Right cardiac atrium (tissue), 5 donors: ENCODE data around the gene COL16A1. TPM values are rescaled to one million over a fixed set of nuclear protein-coding genes. Genes with fewer than 3 reads are reported as not detected.

Source experiments
- ATAC-seq, 2 donors: fragments of 200-7000 bp; cut with Tn5 transposase; one replicate each; pipeline versions ENCODE4 v1.8.0 to v1.9.1; 2020; ENCODE audit warnings: moderate library complexity in 2 of 2, mild to moderate bottlenecking in 1 of 2
- DNase-seq, 3 donors: peaks; one replicate each; pipeline ENCODE4 v3.0.0-alpha.2; 2020
- H3K27ac ChIP-seq: one replicate; pipeline ENCODE4 v1.5.1; 2013; ENCODE audit warnings: mild to moderate bottlenecking, low read length, control low read depth, moderate library complexity
- H3K27me3 ChIP-seq: one replicate; pipeline ENCODE4 v1.6.1; 2013; ENCODE audit not compliant: control insufficient read depth, insufficient read depth
- H3K4me1 ChIP-seq: one replicate; pipeline ENCODE4 v1.6.1; 2013; ENCODE audit warnings: low read length; ENCODE audit not compliant: control insufficient read depth, insufficient read depth
- H3K4me3 ChIP-seq: one replicate; pipeline ENCODE4 v1.5.1; 2013; ENCODE audit warnings: low read length, control low read depth
- H3K9me3 ChIP-seq: one replicate; pipeline ENCODE4 v1.6.1; 2013; ENCODE audit warnings: low read length; ENCODE audit not compliant: control insufficient read depth
- WGBS: extraction: QIAGEN DNeasy Blood & Tissue Kit; methylation state at CpG from one replicate; pipeline ENCODE4 v1.1.7; 2013; 5-methylcytosine and 5-hydroxymethylcytosine counted together
- intact Hi-C, 4 donors: fragments of 100-400 bp; cut with DNase I; formaldehyde crosslinking; loops; one replicate each; pipeline versions ENCODE4 v1.11.0 to v1.14.0; 2022 to 2023
- polyA plus RNA-seq: library from polyadenylated mRNA; stranded (reverse); fragments of 200-250 nt; gene quantifications from one replicate; pipeline ENCODE4 v1.2.3, GENCODE V29; 2013
- total RNA-seq, 4 donors: library from RNA; stranded (reverse); fragmentation: NEBNext Ultra II Directional; extraction: Animal tissue kit (Norgen Biotek cat#: 25700); gene quantifications; one replicate each; pipeline ENCODE4 v1.2.1, GENCODE V29; 2021
- donor health status: healthy with polysubstance abuse.
- donor health status: DM: no; HTN: yes; CAD: no.
- donor health status: DM: no; HTN: no; CAD: no.
- donor health status: DM: no; HTN: yes; CAD: no; lungs with severe emphysema.
- donor health status: DM: yes; HTN: yes; CAD: no.

COL16A1 gene
- total and polyA plus RNA-seq, 5 donors = 37.4 to 50.5 (median 50.3) TPM

DNA sequence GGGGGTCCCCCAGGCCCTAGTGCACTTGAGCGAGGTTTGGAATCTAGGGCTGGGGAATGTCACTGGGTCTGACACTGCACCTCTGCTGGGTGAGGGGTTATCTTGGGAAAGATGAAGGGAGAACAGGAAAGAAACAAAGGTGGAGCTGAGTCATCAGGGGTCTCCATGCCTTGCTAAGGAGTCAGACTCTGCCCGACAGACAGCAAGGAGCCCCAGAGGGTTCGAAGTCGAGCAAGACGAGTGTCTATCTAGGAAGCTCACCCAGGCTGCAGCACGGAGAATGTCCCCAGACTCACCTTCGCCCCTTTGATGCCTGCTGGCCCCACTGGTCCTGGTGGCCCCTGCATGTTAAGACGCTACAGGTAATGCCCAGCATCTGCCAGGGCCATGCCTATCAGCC lies 18.0 kb downstream of the COL16A1 start:
- no peak for ATAC-seq
- no peak overlapping the region for H3K4me3 ChIP-seq
- DNase-seq = peak in 2 of 3 donors; percentile 4 to 17
- H3K27me3 ChIP-seq = no peaks in the 10 kb centered on the region
- intact Hi-C loops = no loop called here
- WGBS = 81% methylated on average over 8 of the region's 8 CpGs
- H3K27ac ChIP-seq = no peak overlapping the region
- H3K4me1 ChIP-seq = no peaks in the 10 kb centered on the region
- no peaks in the 10 kb centered on the region for H3K9me3 ChIP-seq

DNA sequence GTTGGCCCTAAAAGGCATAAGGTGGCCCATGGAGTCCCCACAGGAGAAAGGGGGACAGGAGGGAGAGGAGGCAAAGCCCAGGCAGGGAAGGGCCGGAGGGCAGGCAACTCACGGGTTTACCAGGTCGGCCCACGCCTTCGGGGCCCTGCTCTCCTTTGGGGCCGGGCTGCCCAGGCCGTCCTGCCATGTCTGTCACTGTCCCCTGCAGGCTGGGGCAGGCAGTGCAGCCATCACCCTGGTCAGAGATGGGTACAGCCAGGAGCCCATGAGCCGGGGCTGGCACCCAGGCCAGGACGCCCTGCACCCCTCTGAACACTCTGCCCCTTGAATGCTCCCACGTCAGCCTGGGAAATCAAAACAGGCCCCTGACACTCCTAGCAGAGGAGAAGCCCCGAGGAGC lies 19.8 kb downstream of the COL16A1 start:
- H3K27me3 ChIP-seq = no peaks in the 10 kb centered on the region
- 77% methylated on average over 11 of the region's 11 CpGs for WGBS
- no peak overlapping the region for H3K27ac ChIP-seq
- DNase-seq (peak in 2 of 3 donors; percentile 40 to 64), ATAC-seq (peak in 1 of 2 donors; percentile 11)
- no peaks in the 10 kb centered on the region for H3K4me1 ChIP-seq
- H3K9me3 ChIP-seq = no peaks in the 10 kb centered on the region
- H3K4me3 ChIP-seq = no peak overlapping the region
- intact Hi-C loops = no loop called here

DNA sequence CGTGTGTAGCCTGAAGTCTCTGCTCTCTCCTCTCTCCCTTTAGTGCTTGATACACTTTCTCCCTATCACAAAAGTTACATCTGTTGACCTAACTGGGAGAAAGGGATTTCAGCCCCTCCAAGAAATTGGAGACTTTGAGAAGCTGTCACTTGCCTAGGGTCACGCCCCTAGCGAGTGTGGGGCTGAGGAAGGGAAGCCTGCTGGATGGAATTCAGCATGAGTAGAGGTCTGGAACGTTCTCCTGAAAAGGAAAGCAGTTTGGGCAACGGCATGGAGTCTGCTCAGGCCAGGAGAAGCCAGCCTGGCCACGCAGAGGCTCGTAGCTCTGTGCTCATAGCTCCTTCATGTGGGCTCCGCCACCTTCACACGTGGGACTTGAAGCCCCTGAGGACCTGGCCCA lies 22.4 kb downstream of the COL16A1 start:
- ATAC-seq = no peak
- Histone ChIP-seq H3K27me3 (no peaks in the 10 kb centered on the region), H3K27ac (no peak overlapping the region), H3K4me3 (no peak overlapping the region), H3K9me3 (no peaks in the 10 kb centered on the region), H3K4me1 (no peaks in the 10 kb centered on the region)
- intact Hi-C loops = no loop called here
- DNase-seq = peak in 1 of 3 donors; percentile 53
- 60% methylated on average over 9 of the region's 9 CpGs for WGBS

DNA sequence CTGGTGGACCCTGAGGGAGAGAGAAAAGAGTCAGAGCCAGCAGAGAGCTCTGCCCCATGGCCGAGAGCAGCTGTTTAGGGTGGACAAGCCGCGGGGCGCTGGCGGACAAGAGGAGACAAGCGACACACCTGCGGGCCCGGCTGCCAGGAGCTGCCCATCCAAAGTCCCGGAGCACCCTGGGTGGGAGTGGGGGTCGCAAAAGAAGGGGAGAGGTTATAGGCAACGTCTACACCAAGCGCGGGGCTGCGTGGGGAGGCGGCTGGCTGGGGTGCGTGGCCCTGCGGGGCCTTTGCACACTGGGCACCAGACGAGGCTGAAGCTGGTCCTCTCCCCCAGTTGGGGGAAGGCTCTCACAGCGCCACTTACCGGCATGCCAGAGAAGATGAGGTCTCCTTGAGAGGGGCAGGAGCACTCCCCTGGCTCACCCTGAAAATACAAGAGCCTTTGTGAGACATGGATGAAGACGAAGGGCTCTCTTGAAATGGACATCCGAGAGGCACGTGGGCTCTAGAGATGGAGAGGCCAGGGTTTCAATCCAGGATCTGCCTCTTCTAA lies 24.1 kb downstream of the COL16A1 start:
- H3K4me1 ChIP-seq = no peaks in the 10 kb centered on the region
- WGBS = 84% methylated on average over 23 of the region's 23 CpGs
- H3K27ac ChIP-seq = no peak overlapping the region

DNA sequence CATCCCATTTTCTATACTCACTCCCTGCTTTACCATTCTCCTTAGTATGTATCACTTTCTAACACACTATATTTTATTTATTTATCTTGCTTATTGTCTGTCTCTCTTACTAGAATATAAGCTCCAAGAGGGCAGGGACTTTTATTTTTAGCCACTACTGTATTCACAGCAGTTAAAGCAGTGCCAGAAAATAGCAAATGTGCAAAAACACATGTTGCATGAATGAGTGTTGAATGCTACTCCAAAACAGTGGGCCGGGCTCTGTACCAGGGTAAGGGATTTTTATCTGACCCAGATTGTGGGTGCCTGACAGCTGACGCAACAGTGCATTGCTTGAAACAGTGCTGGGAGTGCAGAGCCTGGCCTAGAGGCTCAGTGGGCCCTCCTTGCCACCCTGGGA lies 24.7 kb downstream of the COL16A1 start:
- Histone ChIP-seq H3K9me3 (no peaks in the 10 kb centered on the region), H3K4me3 (no peak overlapping the region), H3K27ac (no peak overlapping the region), H3K4me1 (no peaks in the 10 kb centered on the region), H3K27me3 (no peaks in the 10 kb centered on the region)
- no peak for ATAC-seq
- DNase-seq = peak in 1 of 3 donors; percentile 2
- intact Hi-C loops = no loop called here
- 34% methylated on average over 2 of the region's 2 CpGs for WGBS

More for the DNA sequence above, 24.1 kb downstream of the COL16A1 start:
- DNase-seq (peak in 1 of 3 donors; percentile 43), ATAC-seq (no peak)
- Histone ChIP-seq H3K27me3 (no peaks in the 10 kb centered on the region), H3K9me3 (no peaks in the 10 kb centered on the region), H3K4me3 (no peak overlapping the region)
- intact Hi-C loops = no loop called here

DNA sequence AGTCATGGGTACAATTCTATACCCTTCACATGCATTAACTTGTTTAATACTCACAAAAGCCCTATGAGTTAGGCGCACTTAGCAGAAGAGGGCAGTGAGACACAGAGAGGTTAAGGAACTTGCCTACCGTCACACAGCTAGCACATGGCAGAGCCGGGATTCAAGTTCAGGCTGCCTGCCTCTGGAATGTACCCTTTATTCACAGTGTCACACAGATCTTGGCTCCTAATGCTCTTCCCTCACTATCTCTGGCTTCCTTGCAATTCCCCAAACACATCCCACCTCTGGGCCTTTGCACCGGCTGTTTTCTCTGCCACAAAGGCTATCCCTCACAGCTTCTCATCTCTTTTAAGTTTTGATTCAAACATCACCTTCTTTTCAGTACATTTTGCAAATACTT lies 25.1 kb downstream of the COL16A1 start:
- Histone ChIP-seq H3K9me3 (no peaks in the 10 kb centered on the region), H3K4me3 (no peak overlapping the region), H3K4me1 (peaks cover 2% of the 10 kb centered on the region), H3K27me3 (no peaks in the 10 kb centered on the region), H3K27ac (no peak overlapping the region)
- intact Hi-C loops = no loop called here
- 80% methylated on average over 4 of the region's 4 CpGs for WGBS
- ATAC-seq = no peak
- no peak for DNase-seq

DNA sequence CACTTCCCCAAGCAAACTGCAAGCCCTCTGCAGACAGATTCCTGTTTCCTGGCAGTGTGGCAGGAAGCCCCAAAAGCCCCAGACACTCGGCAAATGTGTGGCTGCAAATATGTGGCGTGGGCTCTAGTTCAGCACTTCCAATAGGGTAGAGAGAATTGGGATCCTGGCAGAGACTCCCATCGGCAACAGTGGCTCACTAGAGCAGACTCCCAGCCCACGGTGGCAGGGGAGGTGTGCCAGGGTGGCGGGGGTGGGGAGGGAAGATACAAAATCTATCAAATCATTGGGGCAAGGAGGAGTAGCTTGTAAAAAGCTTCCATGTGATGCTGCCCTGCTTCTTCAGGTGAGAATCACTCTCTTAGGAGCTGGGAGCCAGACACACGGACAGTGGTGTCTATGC lies 25.9 kb downstream of the COL16A1 start:
- H3K27me3 ChIP-seq = no peaks in the 10 kb centered on the region
- WGBS = 66% methylated on average over 6 of the region's 6 CpGs
- peaks cover 2% of the 10 kb centered on the region for H3K4me1 ChIP-seq
- no peak for ATAC-seq
- H3K27ac ChIP-seq = no peak overlapping the region
- DNase-seq = peak in 1 of 3 donors; percentile 21
- no peaks in the 10 kb centered on the region for H3K9me3 ChIP-seq
- intact Hi-C loops = no loop called here
- no peak overlapping the region for H3K4me3 ChIP-seq

DNA sequence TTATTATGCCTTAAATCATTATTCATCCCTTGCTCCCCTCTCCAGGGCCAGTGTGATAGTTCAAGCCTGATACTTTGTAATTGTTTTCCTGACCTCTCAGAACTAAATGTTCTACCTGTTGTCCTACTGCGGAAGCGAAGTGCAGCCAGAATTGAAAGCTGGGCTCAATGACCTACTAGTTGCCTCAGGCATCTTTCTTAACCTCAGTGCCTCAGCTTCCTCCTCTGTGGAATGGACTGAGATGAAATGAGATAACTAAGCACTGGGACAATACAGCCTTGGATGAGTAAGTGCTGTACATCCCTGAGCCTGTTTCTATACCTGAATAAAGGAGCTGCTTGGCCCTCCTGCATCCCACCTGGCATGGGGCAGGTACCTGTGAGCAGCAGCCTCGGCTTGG lies 26.4 kb downstream of the COL16A1 start:
- DNase-seq = no peak
- Histone ChIP-seq H3K27ac (no peak overlapping the region), H3K9me3 (no peaks in the 10 kb centered on the region), H3K27me3 (no peaks in the 10 kb centered on the region), H3K4me3 (no peak overlapping the region), H3K4me1 (peaks cover 2% of the 10 kb centered on the region)
- WGBS = 76% methylated on average over 3 of the region's 3 CpGs
- intact Hi-C loops = no loop called here
- no peak for ATAC-seq

DNA sequence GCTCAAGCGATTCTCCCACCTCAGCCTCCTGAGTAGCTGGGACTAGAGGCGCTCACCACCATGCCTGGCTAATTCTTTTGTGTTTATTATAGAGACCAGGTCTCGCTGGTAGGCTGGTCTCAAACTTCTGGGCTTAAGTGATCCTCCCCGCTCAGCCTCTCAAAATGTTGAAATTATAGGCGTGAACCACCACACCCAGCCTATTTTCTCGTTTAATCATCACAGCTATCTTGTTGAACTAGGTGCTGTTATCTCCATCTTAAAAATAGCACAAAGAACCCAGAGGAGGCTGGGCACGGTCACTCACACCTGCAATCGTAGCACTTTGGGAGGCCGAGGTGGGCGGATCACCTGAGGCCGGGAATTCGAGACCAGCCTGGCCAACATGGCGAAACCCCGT lies 28.1 kb downstream of the COL16A1 start:
- no peak overlapping the region for H3K27ac ChIP-seq
- intact Hi-C loops = no loop called here
- H3K27me3 ChIP-seq = no peaks in the 10 kb centered on the region
- peaks cover 9% of the 10 kb centered on the region for H3K4me1 ChIP-seq
- H3K4me3 ChIP-seq = no peak overlapping the region
- DNase-seq (peak in 2 of 3 donors; percentile 24 to 43), ATAC-seq (no peak)
- WGBS = 73% methylated on average over 14 of the region's 14 CpGs
- H3K9me3 ChIP-seq = no peaks in the 10 kb centered on the region

DNA sequence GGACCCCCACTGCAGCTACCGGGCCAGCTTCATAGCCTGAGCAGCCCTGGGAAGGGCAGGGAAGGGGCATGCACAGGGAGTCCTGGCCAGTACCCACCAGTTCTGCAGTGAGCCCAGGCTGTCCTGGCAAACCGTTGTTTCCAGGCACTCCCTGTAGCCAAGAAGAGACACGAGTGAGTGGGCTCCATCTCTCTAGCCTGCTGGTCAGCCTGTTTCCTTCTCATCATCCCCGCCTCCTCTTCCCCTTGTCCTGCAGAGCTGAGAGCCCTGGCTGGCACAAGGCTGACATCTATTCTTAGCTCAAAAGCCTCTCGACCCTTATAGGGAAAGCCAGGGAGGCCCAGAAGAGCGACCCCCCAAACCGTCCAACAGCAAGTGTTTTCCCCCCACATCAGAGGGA lies 28.7 kb downstream of the COL16A1 start:
- H3K4me1 ChIP-seq = peaks cover 12% of the 10 kb centered on the region

DNA sequence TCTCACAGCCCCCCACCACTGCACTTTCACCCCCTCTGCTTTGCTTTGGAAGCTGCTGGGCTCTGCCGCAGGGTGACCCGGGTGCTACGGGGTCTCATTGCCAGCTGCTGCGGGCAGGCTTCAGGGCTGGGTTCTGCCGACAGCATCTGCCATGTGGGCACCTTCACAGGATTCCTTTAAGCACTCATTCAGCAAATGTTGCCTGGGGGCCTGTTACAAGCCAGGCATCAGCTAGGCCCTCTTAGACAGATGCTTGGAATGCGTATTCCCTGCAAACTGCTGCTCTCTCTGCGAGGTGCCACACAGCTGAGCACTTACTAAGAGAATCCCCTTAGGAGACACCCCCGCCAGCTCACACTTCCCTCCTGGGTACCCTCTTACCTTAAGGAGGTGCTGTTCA lies 29.2 kb downstream of the COL16A1 start:
- H3K4me1 ChIP-seq = peaks cover 13% of the 10 kb centered on the region
- no peak overlapping the region for H3K4me3 ChIP-seq
- ATAC-seq = no peak
- no peak overlapping the region for H3K27ac ChIP-seq
- WGBS = 66% methylated on average over 8 of the region's 8 CpGs
- H3K9me3 ChIP-seq = no peaks in the 10 kb centered on the region
- peak in 2 of 3 donors; percentile 18 to 20 for DNase-seq
- H3K27me3 ChIP-seq = no peaks in the 10 kb centered on the region
- intact Hi-C loops = no loop called here

More for the DNA sequence above, 28.7 kb downstream of the COL16A1 start:
- intact Hi-C loops = no loop called here
- Histone ChIP-seq H3K27ac (peak overlapping the region; percentile 62), H3K27me3 (no peaks in the 10 kb centered on the region), H3K9me3 (no peaks in the 10 kb centered on the region), H3K4me3 (no peak overlapping the region)
- DNase-seq (peak in 2 of 3 donors; percentile 52 to 57), ATAC-seq (peak; percentile 37 to 38)
- WGBS = 48% methylated on average over 7 of the region's 7 CpGs

DNA sequence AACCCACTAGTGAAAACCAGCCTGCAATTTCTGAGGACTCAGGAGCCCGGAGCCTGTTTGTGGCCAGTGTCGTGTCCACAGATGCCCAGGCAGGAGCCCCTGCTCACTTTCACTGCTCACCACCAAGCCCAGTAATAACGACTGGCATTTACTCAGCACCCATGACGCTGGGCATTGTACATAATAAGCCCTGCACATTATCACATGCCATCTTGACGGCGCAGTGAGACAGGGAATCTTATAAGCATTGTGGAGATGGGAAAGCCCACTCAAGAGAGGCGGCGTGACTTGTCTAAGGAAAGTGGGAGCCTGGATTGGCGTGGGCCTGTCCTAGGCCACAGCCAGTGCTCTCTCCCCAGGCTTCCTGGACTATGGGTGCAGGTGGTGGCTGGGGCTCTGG lies 30.4 kb downstream of the COL16A1 start:
- Histone ChIP-seq H3K9me3 (no peaks in the 10 kb centered on the region), H3K27me3 (no peaks in the 10 kb centered on the region), H3K27ac (peak overlapping the region; percentile 7), H3K4me1 (peaks cover 18% of the 10 kb centered on the region), H3K4me3 (no peak overlapping the region)
- ATAC-seq = no peak
- peak in 2 of 3 donors; percentile 3 to 31 for DNase-seq
- 79% methylated on average over 9 of the region's 9 CpGs for WGBS
- intact Hi-C loops = no loop called here
